ENCODE data around the gene SH3GL1. TPM values are rescaled to one million over a fixed set of nuclear protein-coding genes. Genes with fewer than 3 reads are reported as not detected.

Gene SH3GL1
- total and polyA plus RNA-seq, 9 of the 15 experiments (the other 6 are each of a cell fraction or from before 2014, with no cell fraction given), result 1.7 to 75.3 (median 25.7) TPM

- TF ChIP-seq PRDM10 (IDR thresholded peaks at IDR 0.05; ENCODE audit: partially characterized antibody) (no peak), WHSC1 (IDR thresholded peaks at IDR 0.05; ENCODE audit: low read length) (no peak), ZNF146 (CRISPR knock-in tag; IDR thresholded peaks at IDR 0.05; ENCODE audit: unreplicated experiment) (no peak), ZEB2 (IDR thresholded peaks at IDR 0.05) (peak; percentile 26; the same call in 1 of the 2 replicates), ZC3H4 (CRISPR knock-in tag; IDR thresholded peaks at IDR 0.05; ENCODE audit: borderline replicate concordance) (no peak), SIN3A (IDR thresholded peaks at IDR 0.05; ENCODE audit: borderline replicate concordance in 2 of 2, control insufficient read depth in 1 of 2, low read depth in 2 of 2, low read length in 2 of 2) (0 out of 4 replicates have a peak, but pooled peaks of 1 of the 2 experiments have one; percentile 57), CTBP1 (IDR thresholded peaks at IDR 0.05; ENCODE audit: borderline replicate concordance) (peak; percentile 53), SIRT6 (IDR thresholded peaks at IDR 0.05; ENCODE audit: low read depth, low read length) (no peak), ZNF134 (CRISPR knock-in tag; conservative IDR thresholded peaks at IDR 0.05) (no peak), NR2F6 (CRISPR knock-in tag; IDR thresholded peaks at IDR 0.05) (0 out of 2 replicates have a peak, but pooled peaks have one; percentile 35), PCBP2 (IDR thresholded peaks at IDR 0.05; ENCODE audit: low read depth, low read length, poor library complexity, severe bottlenecking) (no peak), ZNF263 (CRISPR knock-in tag; IDR thresholded peaks at IDR 0.05; ENCODE audit: borderline replicate concordance) (0 out of 2 replicates have a peak, but pooled peaks have one; percentile 16), ARID4B (CRISPR knock-in tag; IDR thresholded peaks at IDR 0.05) (no peak), U2AF2 (optimal IDR thresholded peaks at IDR 0.05; ENCODE audit: low read depth, low read length) (no peak), NR4A1 (CRISPR knock-in tag; IDR thresholded peaks at IDR 0.05) (no peak; the same call in 1 of the 2 replicates), NR4A1 (tag; IDR thresholded peaks at IDR 0.05) (no peak), CHAMP1 (IDR thresholded peaks at IDR 0.05) (no peak)
Observed at GRCh38 chr19:4375164-4376027, 25.0 kb downstream of the SH3GL1 start (continued).

Data from K562 (cell line).